GM12892 (cell line): Measurements from ENCODE around the gene TBX15.

Source experiments
- POLR2A ChIP-seq: IDR thresholded peaks from 2 replicates; pipeline ENCODE4 v1.6.1; 2011; ENCODE audit warnings: low read depth, low read length, control low read depth
- TAF1 ChIP-seq: IDR thresholded peaks from 2 replicates; pipeline ENCODE4 v1.6.1; 2011; ENCODE audit warnings: low read depth, mild to moderate bottlenecking, control low read depth, low read length, borderline replicate concordance

GRCh38 chr1:118992868-118993699 is 4.9 kb upstream of the TBX15 start:
- no peak for TF ChIP-seq TAF1
- TF ChIP-seq POLR2A: no peak
